NB4 (cell line): ENCODE measurements around the gene FTO.

Source experiments
- MYC ChIP-seq: IDR thresholded peaks from 2 replicates; pipeline ENCODE4 v1.6.1; 2011; ENCODE audit warnings: low read depth, low read length
- POLR2A ChIP-seq: IDR thresholded peaks from 2 replicates; pipeline ENCODE4 v1.6.1; 2011; ENCODE audit warnings: mild to moderate bottlenecking; ENCODE audit not compliant: insufficient read length; ENCODE audit errors: extremely low read depth
- TF ChIP-seq, protein P1 (sequence below): IDR thresholded peaks from one replicate; pipeline ENCODE4 v1.5.1; 2012; ENCODE audit warnings: low read depth, low read length

DNA sequence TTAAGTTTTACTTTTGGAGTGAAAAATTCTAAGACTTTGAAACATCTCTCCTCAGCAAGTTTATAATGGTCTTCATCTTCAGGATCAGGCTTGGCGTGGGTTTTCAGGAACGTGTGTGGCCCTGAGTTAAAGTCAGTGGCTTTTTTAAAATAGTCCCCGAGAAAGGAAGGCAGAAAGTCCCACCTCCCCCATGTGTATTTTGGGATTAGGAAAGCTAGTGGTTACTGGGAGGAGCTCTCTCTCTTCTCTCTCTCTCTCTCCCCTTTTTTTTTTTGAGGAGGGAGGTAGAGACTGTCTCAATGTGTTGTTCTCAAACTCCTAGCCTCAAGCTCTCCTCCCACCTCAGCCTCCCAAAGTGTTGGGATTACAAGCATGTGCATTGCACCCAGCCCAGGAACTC lies 369.4 kb downstream of the FTO start:
- TF ChIP-seq, protein P1, sequence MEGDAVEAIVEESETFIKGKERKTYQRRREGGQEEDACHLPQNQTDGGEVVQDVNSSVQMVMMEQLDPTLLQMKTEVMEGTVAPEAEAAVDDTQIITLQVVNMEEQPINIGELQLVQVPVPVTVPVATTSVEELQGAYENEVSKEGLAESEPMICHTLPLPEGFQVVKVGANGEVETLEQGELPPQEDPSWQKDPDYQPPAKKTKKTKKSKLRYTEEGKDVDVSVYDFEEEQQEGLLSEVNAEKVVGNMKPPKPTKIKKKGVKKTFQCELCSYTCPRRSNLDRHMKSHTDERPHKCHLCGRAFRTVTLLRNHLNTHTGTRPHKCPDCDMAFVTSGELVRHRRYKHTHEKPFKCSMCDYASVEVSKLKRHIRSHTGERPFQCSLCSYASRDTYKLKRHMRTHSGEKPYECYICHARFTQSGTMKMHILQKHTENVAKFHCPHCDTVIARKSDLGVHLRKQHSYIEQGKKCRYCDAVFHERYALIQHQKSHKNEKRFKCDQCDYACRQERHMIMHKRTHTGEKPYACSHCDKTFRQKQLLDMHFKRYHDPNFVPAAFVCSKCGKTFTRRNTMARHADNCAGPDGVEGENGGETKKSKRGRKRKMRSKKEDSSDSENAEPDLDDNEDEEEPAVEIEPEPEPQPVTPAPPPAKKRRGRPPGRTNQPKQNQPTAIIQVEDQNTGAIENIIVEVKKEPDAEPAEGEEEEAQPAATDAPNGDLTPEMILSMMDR = no peak
- TF ChIP-seq POLR2A (no peak), MYC (no peak)
